ENCODE measurements around the gene ELOVL7.

DNA sequence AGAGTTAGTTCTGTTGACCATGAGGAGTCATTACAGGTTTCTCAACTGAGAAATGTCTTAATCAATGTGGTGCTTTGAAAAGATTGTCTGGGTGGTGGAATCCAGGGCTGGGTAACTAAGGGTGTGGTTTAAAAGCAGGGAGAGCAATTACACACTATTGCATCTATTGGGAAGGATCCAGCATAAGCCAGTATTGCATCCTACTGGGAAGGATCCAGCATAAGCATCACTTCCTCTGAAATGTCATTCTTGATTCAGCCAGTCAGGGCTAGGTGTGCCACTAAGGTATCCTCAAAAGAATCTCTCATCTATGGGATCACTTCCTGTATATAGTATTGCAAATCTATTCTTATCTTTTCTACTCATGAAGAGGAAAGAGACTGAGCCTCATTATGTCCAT lies 38.6 kb downstream of the ELOVL7 start:
- TF ChIP-seq, protein P1, sequence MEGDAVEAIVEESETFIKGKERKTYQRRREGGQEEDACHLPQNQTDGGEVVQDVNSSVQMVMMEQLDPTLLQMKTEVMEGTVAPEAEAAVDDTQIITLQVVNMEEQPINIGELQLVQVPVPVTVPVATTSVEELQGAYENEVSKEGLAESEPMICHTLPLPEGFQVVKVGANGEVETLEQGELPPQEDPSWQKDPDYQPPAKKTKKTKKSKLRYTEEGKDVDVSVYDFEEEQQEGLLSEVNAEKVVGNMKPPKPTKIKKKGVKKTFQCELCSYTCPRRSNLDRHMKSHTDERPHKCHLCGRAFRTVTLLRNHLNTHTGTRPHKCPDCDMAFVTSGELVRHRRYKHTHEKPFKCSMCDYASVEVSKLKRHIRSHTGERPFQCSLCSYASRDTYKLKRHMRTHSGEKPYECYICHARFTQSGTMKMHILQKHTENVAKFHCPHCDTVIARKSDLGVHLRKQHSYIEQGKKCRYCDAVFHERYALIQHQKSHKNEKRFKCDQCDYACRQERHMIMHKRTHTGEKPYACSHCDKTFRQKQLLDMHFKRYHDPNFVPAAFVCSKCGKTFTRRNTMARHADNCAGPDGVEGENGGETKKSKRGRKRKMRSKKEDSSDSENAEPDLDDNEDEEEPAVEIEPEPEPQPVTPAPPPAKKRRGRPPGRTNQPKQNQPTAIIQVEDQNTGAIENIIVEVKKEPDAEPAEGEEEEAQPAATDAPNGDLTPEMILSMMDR (IDR thresholded peaks at IDR 0.05) = no peak
- TF ChIP-seq POLR2A (IDR thresholded peaks at IDR 0.05) = no peak

All from right lobe of liver (tissue), 4 donors.